Measurements from ENCODE around the gene NHEJ1. TPM values are rescaled to one million over a fixed set of nuclear protein-coding genes. Genes with fewer than 3 reads are reported as not detected.

NHEJ1 gene
- 18.5 and 22.0 TPM in 2 replicates for total RNA-seq

GRCh38 chr2:219160186-219161017 lies at the start of gene NHEJ1:
Gene NHEJ1 (minus strand): TSS chr2:219160815. CDS start chr2:219158362, 2,453 bp downstream.

DNA sequence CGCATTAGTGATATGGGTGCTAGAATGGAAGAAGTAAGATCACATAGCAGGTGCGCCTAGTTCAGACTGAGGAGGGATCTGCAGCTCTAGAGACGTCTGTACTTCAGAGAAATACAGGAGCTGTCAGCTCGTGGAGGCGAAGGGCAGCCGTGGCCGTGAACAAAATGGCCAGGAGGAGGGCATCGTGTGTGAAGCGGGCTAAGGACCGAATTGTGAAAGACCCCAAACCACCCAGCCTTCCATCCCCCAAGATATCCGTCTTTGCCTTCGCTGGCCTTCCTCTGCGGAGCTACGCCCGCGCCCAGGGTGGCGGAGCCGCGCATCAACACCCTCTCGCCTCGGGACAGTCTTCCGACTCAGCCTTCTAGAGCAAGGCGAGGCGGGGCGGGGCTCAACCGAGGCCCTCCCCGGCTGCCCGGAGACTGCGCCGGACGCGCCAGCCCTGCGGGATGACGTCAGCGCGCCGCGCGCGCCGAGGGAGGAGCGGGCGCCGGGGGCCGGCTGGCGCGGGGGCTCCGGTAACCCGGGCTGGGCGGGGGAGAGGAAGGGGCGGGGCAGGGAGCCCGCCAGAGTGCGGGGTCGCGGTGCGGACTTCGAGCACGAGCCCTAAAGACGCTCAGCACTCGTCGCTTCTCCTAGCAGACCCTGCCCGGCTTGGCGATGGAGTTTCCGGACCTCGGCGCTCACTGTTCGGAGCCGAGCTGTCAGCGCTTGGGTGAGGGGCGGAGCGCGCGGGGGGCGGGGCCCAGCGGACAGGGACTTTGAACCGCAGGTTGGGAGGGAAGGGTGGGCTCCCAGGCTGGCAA lies 45.9 kb upstream of the NHEJ1 start, which contains the start of gene ZFAND2B:
Gene ZFAND2B, plus strand, starts transcription at position 455 of the 806 bp plus-strand sequence. Its CDS starts 206 bp downstream, at position 661.

DNA sequence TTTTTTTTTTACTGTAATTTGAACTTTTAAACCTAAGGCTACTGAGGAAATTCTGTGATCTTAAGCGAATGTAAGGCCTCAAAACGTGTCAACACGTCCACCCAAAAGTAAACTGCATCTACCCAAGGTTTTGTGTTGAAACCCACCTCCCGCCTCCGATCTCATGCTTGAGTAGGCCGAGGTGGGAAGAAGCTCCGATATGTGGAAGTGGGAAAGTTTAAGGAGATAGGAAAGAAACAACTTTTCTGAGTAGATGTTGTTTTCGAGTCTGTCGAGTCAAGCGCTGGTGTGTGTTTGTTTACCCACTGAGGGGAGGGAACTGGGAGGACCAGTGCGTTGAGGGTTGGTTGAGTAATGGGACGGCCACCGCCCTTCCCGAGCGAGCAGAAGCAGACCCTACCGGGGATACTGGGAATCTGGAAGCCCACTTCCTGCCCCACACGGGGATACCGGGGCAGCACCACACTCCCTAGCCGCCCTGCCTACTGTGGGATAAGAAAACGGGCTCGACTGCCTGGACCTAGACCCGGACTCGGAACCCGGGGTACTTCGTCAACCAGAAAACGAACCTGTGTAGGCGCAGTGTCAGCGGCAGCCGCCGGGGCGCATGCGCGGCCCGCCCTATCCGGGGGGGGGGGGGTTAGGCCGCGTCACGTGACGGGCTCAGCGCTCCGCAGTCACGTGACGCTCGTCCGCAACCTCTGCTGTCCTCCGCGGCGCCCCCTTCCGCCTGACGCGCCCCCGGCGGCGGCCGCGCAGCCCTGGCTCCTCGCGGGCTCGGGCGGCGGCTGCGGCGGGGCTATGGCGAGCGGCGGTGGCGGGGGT lies 17.1 kb upstream of the NHEJ1 start, which contains the start of gene RETREG2:
Gene RETREG2, plus strand, starts transcription at position 724 of the 825 bp plus-strand sequence. Its CDS starts 78 bp downstream, at position 802.

DNA sequence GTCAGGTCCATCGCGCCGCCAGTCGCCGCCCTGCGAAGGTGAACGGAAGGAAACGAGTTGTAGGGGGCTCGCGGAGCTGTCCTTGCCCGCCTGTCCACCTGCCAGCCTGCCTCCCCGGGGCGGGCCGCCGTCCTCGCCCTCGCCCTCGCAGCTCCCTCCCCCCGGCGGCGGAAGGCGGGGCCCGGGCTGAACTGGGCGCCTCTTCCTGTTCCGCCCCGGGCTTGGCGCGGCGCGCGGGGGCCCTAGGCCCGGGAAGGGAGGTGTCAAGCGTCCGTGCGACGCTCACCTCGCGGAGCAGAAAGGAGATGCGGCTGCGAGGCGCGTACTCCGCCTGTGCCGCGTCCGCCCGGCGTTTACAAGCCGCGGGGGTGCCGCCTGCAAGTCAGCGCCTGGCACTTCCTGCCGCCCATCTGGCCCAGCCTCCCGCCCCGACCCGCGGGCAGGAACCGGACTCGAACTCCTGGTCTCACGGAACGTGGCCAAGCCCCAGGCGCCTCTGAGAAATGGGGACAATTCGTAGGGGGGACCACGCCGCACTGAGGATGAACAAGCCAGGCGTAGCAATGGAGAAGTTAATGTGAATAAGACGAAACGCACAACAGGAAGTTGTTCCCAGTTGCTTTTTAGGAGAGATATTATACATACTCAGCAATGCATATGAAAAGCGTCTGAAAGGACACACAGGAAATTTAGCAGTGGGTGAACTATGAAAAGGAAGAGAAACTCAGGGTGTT lies 16.4 kb upstream of the NHEJ1 start, which contains the start of gene CNPPD1:
Gene CNPPD1, minus strand, starts transcription at position 108 of the 734 bp plus-strand sequence. Its CDS starts 97 bp downstream, at position 11.

GRCh38 chr2:219169930-219170654 lies 9.5 kb upstream of the NHEJ1 start, which contains the start of gene SLC23A3:
Gene SLC23A3 (minus strand): TSS chr2:219170029. CDS start chr2:219169984, 45 bp downstream.

DNA sequence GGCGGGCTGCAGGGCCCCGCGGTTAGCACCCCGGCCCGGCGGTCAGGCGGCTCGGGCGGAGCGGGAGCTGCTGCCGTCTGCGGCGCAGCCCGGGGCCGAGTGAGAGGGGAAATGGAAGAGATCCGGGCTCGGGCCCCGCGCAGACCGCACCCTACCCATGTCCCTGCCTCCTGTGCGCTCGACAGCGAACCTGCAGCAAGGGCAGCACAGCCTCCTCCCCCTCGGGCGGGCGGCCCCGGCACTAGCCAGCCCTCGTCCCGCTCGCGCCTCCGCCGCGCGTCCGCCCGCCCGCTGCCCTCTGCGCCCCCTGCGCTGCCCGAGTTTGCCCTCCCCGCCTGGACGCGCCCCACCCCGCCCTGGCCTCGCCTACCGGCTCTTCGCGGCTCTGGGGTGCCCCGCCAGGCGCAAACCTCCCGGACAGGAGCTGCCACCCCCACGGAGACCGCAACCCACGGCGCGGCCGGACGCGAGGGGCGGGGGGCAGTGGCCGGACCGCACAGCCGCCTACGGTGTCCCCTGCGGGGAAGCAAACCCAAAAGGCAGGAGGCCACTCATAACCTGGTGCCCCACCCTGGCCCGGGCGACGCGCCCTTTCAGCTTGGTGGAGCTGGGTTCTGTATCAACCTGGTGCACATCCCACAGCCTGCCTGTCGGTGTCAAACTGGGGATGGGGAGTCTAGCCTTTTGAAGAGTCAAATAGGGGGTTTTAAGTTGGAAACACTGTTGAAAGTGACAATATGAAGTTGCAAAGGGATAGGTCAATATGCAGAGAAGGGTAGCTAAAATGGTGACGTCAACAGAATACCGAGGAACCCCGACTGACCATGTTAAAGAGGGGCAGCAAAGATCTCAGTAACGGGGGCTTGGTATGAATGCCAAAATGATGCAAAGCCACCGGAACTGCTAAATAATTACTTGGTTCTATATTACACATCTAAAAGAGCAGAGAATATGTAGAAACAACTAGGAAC lies 99.5 kb downstream of the NHEJ1 start, which contains the start of gene IHH:
Gene IHH, minus strand, starts transcription at position 101 of the 971 bp plus-strand sequence. CDS start 454 bp downstream, outside the sequence.

DNA sequence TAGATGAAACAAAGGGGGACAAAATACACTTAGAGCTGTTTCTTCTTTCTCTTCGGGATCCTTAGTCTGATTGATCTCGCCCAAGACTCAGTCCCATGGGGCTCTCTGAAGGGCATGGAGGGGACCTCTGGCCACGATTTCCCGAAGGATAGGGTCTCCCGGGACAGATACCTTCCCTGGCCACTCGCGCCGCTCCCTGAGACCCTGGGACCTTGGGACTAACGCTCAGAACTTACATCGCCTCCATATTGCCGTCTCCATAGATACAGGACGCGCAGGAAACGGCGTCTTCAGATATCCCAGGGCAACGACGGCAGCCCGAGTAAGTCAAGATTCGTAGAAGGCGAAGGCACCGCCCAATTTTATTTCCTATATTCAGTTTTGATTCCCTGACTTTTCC lies 119.4 kb downstream of the NHEJ1 start, which contains the start of gene CFAP65:
Gene CFAP65, minus strand, starts transcription at position 265 of the 400 bp plus-strand sequence. CDS start 2,468 bp downstream, outside the sequence.

Other genes starting within 250 kb of the NHEJ1 start
- not detected in 2 replicates for gene CDK5R2, start 201.1 kb downstream of the NHEJ1 start, total RNA-seq
- gene FEV, start 175.6 kb downstream of the NHEJ1 start, total RNA-seq, result not detected in 2 replicates
- not detected in 2 replicates for gene CRYBA2, start 167.4 kb downstream of the NHEJ1 start, total RNA-seq
- 0.03 TPM in 1 of 2 replicates, not detected in the other for gene CFAP65, start 119.3 kb downstream of the NHEJ1 start, total RNA-seq
- gene IHH, start 99.9 kb downstream of the NHEJ1 start, total RNA-seq, result not detected in 2 replicates
- gene SLC23A3, start 9.2 kb upstream of the NHEJ1 start, total RNA-seq, result 2.9 and 8.1 TPM in 2 replicates
- gene CNPPD1, start 16.1 kb upstream of the NHEJ1 start, total RNA-seq, result 31.5 and 43.7 TPM in 2 replicates
- gene RETREG2, start 17.5 kb upstream of the NHEJ1 start, total RNA-seq, result 75.5 and 88.8 TPM in 2 replicates
- 18.1 and 26.0 TPM in 2 replicates for gene ZFAND2B, start 46.0 kb upstream of the NHEJ1 start, total RNA-seq
- 69.9 and 77.9 TPM in 2 replicates for gene ABCB6, start 58.1 kb upstream of the NHEJ1 start, total RNA-seq
- 73.2 and 73.7 TPM in 2 replicates for gene ATG9A, start 68.8 kb upstream of the NHEJ1 start, total RNA-seq
- gene ANKZF1, start 69.0 kb upstream of the NHEJ1 start, total RNA-seq, result 41.4 and 52.1 TPM in 2 replicates
- gene GLB1L, start 84.6 kb upstream of the NHEJ1 start, total RNA-seq, result 12.1 and 14.9 TPM in 2 replicates
- 31.2 and 31.4 TPM in 2 replicates for gene STK16, start 84.7 kb upstream of the NHEJ1 start, total RNA-seq
- gene TUBA4B, start 92.4 kb upstream of the NHEJ1 start, total RNA-seq, result not detected in 2 replicates
- gene TUBA4A, start 93.1 kb upstream of the NHEJ1 start, total RNA-seq, result 17.9 and 19.6 TPM in 2 replicates
- gene DNAJB2, start 118.6 kb upstream of the NHEJ1 start, total RNA-seq, result 74.7 and 78.8 TPM in 2 replicates
- 23.5 and 45.4 TPM in 2 replicates for gene PTPRN, start 148.6 kb upstream of the NHEJ1 start, total RNA-seq
- not detected in 2 replicates for gene RESP18, start 171.9 kb upstream of the NHEJ1 start, total RNA-seq
- 68.5 and 91.9 TPM in 2 replicates for gene DNPEP, start 227.1 kb upstream of the NHEJ1 start, total RNA-seq

Measured in smooth muscle cell of the pulmonary artery (primary cell).